Measurements from ENCODE around the gene CCDC185. TPM values are rescaled to one million over a fixed set of nuclear protein-coding genes. Genes with fewer than 3 reads are reported as not detected.

Gene CCDC185
- total and polyA plus RNA-seq, 5 donors from 2014 or later = not detected

DNA sequence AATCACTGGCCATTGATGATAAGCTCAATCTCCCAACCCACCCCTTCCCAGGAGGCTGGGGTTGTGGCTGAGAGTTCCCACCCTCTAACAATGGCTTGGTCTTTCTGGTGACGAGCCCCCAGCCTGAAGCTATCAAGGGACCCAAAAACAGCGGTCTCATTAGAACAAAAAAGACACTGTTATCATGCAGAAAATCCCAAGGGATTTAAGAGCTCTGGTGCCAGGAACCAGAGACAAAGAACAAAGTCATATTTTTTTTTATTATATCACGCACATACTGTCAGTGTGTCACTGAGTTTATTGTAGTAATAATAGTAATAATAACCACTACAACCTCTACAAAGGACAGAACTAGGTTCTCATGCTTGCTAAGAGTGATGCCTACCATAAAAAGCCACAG, 43.9 kb downstream of the CCDC185 start:
- Histone ChIP-seq H3K36me3 (ENCODE audit: control insufficient read depth, insufficient read depth, low read length) (no peaks in the 10 kb centered on the region), H3K27ac (ENCODE audit: insufficient read depth, low read length, poor library complexity, severe bottlenecking) (no peak overlapping the region), H3K9me3 (ENCODE audit: control insufficient read depth in 2 of 2, low read length in 2 of 2) (no peaks in the 10 kb centered on the region), H3K4me3 (ENCODE audit: low read depth, low read length) (no peak overlapping the region), H3K4me1 (ENCODE audit: control insufficient read depth, insufficient read depth, low read length, poor library complexity, severe bottlenecking) (no peaks in the 10 kb centered on the region), H3K27me3 (ENCODE audit: control insufficient read depth, insufficient read depth, low read length) (no peaks in the 10 kb centered on the region)
- peaks cover 0 to 3% (median under 1%) of the 10 kb centered on the region in 7 donors for H3K9me3 Mint-ChIP-seq
- no peak overlapping the region for H3K4me3 Mint-ChIP-seq
- no peak for DNase-seq
- no peak for ATAC-seq (ENCODE audit: low read depth in 2 of 2)
- H3K27me3 Mint-ChIP-seq = no peaks in the 10 kb centered on the region
- no peaks in the 10 kb centered on the region for H3K4me1 Mint-ChIP-seq
- H3K36me3 Mint-ChIP-seq = no peaks in the 10 kb centered on the region
- H3K27ac Mint-ChIP-seq = no peak overlapping the region

DNA sequence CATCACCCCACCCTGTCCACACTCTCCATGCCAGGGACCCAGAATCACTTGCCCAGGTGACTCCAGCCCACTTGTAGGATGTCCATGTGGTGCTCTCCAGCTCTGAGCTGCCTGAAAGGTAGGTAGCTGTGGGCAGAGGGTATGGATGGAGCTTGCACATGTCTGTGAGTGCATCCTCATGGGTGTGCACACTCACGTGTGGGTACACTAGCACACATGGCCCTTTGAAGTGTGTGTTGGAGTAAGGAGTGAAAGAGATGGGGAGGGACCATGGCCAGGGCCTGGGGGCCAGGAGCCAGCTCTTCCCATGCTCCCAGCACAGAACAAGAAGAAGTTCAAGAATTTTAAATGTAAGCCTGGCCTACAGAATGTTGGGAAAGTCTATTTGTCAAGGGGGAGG, 50.2 kb downstream of the CCDC185 start:
- Histone ChIP-seq H3K9me3 (ENCODE audit: control insufficient read depth in 2 of 2, low read length in 2 of 2) (peaks cover 6 to 20% of the 10 kb centered on the region in 2 experiments), H3K36me3 (ENCODE audit: control insufficient read depth, insufficient read depth, low read length) (no peaks in the 10 kb centered on the region), H3K27ac (ENCODE audit: insufficient read depth, low read length, poor library complexity, severe bottlenecking) (no peak overlapping the region), H3K27me3 (ENCODE audit: control insufficient read depth, insufficient read depth, low read length) (no peaks in the 10 kb centered on the region), H3K4me3 (ENCODE audit: low read depth, low read length) (no peak overlapping the region), H3K4me1 (ENCODE audit: control insufficient read depth, insufficient read depth, low read length, poor library complexity, severe bottlenecking) (no peaks in the 10 kb centered on the region)
- DNase-seq = no peak
- no peaks in the 10 kb centered on the region for H3K36me3 Mint-ChIP-seq
- H3K9me3 Mint-ChIP-seq = peaks cover 0 to 17% (median 7%) of the 10 kb centered on the region in 7 donors
- no peak for ATAC-seq (ENCODE audit: low read depth in 2 of 2)
- no peaks in the 10 kb centered on the region for H3K27me3 Mint-ChIP-seq
- H3K4me1 Mint-ChIP-seq = no peaks in the 10 kb centered on the region
- no peak overlapping the region for H3K27ac Mint-ChIP-seq
- no peak overlapping the region for H3K4me3 Mint-ChIP-seq

DNA sequence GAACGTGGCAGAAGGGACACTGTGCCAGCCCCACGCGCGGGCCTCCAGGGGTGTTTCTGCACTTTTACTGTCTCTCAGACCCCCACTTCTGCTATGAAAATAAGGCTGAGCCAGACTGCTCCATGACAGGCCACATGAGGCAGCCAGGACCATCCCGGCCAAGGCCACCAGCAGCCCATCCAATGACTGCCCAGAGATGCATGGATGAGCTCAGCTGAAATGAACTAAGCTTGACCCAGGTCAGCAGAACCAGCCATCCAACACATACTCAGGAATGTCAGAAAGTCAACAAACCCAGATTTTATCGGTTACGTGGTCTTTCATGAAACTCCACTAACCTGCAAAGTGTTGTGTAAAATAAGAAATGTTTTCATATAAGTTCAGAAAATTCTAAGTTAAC, 51.2 kb downstream of the CCDC185 start:
- H3K27me3 ChIP-seq (ENCODE audit: control insufficient read depth, insufficient read depth, low read length) = no peaks in the 10 kb centered on the region
- H3K9me3 ChIP-seq (ENCODE audit: control insufficient read depth in 2 of 2, low read length in 2 of 2) = peaks cover 6 to 20% of the 10 kb centered on the region in 2 experiments
- DNase-seq (no peak), ATAC-seq (ENCODE audit: low read depth in 2 of 2) (no peak)
- H3K36me3 ChIP-seq (ENCODE audit: control insufficient read depth, insufficient read depth, low read length) = no peaks in the 10 kb centered on the region
- no peaks in the 10 kb centered on the region for H3K4me1 ChIP-seq (ENCODE audit: control insufficient read depth, insufficient read depth, low read length, poor library complexity, severe bottlenecking)
- H3K27ac ChIP-seq (ENCODE audit: insufficient read depth, low read length, poor library complexity, severe bottlenecking) = no peak overlapping the region
- H3K27ac Mint-ChIP-seq = no peak overlapping the region
- H3K4me3 ChIP-seq (ENCODE audit: low read depth, low read length) = no peak overlapping the region
- H3K9me3 Mint-ChIP-seq = peaks cover 0 to 17% (median 7%) of the 10 kb centered on the region in 7 donors
- H3K27me3 Mint-ChIP-seq = no peaks in the 10 kb centered on the region
- H3K36me3 Mint-ChIP-seq = no peaks in the 10 kb centered on the region
- no peaks in the 10 kb centered on the region for H3K4me1 Mint-ChIP-seq
- H3K4me3 Mint-ChIP-seq = no peak overlapping the region

Other genes starting within 250 kb of the CCDC185 start
- gene SUSD4, start 29.2 kb upstream of the CCDC185 start, total RNA-seq = 2.8 TPM
- 1 to 10 TPM; 2.4 to 6.5 (median 5.3) TPM for gene SUSD4, start 29.2 kb upstream of the CCDC185 start, polyA plus RNA-seq